Renal cortical epithelial cell (primary cell): ENCODE measurements around the gene HRK. TPM values are rescaled to one million over a fixed set of nuclear protein-coding genes. Genes with fewer than 3 reads are reported as not detected.

Experiments used
- DNase-seq: peaks from one replicate; pipeline ENCODE4 v3.0.0-alpha.2; 2011; ENCODE audit warnings: low read depth
- total RNA-seq: library from RNA; depleted of rRNA; stranded (reverse); fragments of >200 nt; gene quantifications from 2 replicates; pipeline ENCODE4 v1.2.3, GENCODE V29; 2014

Gene HRK
- total RNA-seq, 1 donor from 2014 or later: 0.05 TPM

DNA sequence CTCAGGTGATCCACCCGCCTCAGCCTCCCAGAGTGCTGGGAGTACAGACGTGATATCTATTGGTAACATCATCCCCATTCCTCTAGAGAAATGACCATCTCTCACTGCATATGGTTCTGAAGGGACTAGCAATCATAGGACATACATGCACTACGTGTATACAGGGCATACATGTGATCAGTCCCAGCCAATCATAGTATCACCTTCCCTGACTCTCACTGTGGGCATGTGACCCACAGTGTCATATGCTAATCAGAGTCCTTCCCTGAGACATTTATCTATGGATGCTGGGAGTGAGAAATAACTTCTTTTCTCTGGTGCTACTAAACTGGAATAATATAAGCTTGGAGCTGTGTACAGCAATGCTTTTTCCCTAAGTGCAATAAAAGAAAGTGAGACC lies 17.4 kb upstream of the HRK start:
- DNase-seq: no peak

DNA sequence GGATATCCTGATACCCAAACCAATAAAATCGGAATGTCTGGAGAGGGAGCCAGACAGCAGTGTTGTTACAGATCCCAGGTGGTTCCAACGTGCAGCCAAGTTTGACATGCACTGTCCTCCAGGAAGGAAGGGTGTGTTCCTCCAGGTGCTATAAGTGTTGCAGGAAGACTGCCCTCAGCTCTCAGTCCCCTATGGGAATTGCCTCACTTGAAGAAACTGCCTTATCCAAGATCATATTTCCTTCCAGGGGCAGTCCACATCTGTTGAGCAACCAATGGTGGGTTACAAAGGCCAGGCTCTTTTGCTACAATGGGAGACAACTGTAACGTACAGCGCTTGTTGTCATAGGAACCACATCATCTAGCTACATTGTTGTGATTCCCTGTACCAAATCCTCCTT lies 16.2 kb upstream of the HRK start:
- DNase-seq: no peak

DNA sequence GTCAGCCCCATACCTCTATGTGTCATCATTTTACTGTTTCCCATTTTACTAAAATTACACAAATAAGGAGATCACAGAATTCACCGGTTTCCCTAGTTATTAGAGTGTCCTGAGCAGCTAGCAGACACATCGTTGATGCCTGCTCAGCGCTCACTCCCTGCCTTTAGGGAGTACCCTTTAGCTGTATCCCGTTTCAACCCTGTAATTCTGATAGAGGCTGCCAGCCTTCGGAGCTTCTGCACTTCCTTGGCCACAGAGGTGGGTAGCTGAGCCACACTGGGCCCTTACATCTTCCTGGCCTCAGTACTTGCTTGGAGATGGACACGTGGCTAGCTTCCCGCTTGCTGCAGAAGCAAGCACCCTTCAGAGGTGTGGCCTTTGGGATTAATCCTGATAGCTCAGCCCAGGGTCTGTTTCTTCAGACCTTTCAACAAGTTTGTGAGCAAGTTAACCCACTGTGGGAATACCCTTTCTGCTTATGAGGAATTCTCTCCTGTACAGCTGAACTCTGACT lies 15.2 kb upstream of the HRK start:
- no peak for DNase-seq

DNA sequence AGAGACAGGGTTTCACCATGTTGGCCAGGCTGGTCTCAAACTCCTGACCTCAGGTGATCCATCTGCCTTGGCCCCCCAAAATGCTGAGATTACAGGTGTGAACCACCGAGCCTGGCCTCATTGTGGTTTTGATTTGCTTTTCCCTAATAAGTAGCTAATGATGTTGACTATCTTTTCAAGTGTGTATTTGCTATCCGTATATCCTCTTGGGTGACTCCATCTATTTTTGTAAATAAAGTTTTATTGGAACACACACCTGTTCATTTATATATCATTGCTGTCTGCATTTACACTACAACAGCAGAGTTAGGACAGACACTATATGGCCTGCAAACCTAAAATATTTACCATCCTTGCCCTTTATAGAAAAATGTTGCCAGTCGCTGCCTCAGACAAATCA lies 13.7 kb upstream of the HRK start:
- no peak for DNase-seq

DNA sequence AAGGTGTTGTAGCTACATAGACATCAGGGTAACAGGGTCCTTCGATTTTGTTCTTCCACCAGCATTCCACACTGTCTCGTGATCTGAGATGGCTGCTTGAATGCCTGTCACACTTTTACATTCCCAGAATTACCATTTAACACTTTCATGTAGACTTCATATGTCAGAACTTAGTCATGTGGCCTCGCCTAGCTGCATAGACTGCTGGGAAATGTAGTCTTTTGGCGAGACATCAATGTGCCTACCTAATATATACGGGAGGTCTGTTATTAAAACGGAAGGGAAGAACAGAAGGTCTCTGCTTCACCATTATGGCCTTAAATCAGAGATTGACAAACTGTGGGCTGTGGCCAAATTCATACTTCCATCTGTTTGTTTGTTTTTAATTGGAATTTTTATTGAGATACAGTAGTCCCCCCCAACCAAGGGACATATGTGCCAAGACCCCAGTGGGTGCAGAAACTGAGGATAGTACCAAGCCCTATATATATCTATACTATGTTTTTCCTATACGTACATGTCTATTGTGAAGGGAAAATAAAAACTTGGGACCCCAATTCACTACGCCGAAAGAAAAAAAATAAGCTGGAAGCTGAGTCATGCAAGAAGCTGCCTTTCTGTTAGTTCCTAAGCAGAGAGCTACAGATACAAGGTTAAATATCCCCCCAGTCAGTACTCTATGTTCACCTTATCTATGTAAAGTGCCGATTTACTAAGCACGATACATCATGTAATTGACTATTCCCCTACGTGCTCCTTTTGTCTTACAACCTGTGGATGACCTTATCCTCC lies 11.3 kb upstream of the HRK start:
- DNase-seq: no peak

DNA sequence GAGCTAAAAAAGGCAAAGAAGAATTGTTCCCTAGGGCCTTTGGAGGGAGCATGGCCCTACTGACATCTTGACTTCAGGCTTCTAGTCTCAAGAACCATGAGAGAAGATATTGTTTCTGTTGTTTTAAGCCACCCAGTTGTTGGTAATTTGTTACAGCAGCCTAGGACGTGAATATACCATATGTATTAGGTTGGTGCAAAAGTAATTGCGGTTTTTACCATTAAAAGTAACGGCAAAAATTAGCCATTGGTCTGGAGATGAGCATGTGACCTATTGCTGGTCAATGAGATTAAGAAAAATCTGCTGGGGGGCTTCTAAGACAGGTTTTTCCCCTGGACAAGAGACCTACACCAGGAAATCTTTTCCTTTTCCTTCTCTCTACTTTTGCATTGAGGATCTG lies 9.8 kb upstream of the HRK start:
- no peak for DNase-seq

DNA sequence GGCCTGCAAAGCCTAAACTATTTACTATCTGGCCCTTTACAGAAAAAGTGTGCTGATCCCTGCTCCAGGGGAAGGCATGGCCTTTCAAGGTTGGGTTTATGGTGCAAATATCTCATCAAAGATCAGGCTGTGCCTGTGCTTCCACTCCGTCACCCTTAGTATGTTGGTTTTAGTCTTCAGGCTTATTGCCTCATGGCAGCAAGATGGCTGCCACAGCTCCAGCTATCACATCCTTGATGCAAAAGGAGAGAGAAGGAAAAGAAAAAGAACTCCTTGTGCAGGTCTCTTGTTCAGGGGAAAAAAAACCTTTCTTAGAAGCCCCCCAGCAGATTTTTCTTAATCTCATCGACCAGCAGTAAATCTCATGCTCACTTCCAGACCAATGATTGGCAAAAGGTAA lies 9.1 kb upstream of the HRK start:
- no peak for DNase-seq

DNA sequence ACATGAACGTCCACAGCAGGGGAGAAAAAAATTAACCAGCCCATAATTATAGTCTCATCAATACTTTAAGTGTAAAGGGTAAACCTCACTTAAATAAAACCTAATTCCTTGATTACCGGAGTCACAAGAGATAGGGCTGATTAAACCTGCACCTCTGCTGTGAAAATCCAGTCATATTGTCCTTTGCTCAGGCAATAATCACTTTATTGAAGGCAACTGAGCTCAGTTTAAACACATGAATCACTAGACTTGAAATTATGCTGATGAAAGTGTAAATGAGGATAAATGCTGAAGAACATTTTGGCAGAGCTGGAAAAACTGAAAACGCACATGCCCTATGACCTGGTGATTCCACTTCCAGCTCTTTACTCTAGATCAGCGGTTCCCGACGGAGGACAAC lies 6.7 kb upstream of the HRK start:
- DNase-seq: no peak

DNA sequence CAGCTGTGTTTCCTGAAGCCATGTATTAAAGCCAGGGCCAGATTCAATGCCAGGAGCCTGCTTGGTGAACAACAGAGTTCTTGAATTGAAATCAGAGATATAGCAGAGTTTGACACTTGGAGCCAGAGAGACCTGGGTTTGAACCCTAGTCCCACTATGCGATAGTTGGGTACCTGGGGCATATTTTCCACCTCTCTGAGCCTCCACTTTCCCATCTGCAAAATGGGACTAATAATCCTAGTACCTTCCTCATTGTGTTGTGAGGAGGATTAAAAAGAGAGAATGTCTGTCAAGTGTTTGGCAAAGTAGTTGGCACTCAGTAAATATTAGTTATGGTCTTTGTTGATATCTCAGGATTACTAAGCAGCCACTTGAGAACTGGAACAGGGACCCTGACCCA lies 6.0 kb upstream of the HRK start:
- DNase-seq: no peak

DNA sequence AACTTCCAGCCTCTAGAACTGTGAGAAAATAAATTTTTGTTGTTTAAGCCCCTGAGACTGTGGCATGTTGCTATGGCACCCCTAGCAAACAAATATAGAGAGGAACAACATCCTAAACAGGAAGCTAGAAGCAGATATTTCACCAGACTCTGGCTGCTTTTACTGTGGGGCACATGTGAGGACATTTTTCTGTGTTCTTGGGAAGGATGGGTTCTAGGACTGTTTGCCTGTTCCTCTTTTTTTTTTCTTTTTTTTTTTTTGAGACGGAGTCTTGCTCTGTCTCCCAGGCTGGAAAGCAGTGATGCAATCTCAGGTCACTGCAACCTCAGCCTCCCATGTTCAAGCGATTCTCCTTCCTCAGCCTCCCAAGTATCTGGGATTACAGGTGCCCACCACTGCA lies 4.2 kb upstream of the HRK start:
- no peak for DNase-seq

DNA sequence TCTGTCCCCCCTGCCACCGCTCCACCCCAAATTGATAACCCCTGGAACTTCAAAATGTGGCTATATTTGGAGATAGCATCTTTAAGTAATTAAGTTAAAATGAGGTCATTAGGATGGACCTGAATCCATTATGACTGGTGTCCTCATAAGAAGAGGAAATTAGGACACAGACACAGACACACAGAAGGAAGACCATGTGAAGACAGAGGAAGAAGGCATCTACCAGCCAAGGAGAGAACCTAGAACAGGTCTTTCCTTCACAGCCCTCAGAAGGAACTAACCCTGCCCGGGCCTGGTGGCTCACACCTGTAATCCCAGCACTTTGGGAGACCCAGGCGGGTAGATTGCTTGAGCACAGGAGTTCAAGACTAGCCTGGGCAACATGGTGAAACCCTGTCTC lies 3.6 kb upstream of the HRK start:
- no peak for DNase-seq

DNA sequence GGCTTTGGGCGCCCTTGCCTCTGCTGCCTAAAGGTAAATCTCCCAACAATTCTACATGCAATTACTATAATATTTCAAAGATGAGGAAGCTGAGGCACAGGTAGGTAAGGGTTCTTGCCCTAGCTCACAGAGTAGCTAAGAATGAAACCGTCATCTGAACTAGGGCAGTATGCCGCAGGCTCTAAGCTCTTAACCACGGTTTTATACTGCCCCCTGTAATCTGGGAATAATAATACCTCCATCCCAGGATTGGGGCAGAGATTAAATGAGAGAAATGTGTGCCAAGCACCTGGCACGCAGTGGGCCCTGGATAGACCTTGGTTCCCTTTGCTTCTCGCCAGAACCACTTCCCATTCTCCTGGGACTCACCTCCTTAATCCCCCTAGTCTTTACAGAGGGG lies 1.5 kb upstream of the HRK start:
- peak; percentile 22 for DNase-seq

DNA sequence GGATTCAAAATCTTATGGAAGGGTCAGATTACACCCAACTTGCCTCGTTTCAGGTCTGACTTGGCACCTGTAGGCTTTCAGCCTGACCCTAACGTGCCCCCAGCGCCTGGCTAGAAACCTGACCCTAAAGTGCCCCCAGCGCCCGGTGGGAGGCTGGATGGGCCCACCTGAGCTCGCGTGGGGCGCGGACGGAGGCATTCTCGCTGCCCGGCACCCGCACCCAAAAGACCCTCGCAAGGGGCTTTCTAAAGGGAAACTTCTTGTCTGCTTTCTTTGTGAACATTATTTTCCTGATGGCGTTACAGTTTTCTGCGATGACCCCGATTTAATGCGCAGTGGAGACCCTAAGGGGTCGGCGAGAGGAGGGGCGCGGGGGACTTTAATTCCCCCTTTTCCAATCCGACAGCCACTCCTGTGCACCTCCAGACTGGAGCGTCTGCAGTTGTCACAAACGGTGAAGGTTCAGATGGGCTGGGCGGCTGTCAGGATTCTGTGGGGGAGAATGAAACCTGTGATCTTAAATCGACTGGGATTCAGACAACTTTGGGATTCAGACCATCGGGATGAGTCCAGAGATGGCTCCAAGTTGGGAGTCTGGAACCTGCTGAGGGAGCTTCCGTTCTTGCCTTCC lies 751 bp upstream of the HRK start:
- no peak for DNase-seq

DNA sequence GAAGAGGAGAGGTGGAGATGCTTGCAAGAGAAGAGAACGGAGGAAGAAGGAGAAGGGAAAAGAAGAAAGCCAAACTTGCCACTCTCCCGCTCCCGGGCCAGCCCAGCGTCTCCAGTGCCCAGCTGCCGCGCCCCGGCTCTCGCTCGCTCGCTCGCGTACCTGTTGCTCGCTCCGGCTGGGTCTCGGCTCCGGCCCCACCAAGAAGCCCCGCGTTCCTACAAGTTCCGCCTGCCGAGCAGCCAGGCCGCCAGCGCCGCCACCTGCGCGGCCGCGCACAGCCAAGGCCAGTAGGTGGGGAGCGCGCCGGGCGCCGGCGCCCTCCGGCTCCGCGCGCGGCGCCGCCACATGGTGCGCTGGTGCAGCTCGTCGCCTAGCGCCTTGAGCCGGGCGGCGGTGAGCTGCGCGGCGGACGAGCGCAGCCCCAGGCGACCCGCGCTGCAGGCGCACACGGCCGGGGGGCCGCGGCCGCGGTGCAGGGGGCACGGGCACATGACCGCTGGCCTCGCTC lies 370 bp downstream of the HRK start:
- no peak for DNase-seq

DNA sequence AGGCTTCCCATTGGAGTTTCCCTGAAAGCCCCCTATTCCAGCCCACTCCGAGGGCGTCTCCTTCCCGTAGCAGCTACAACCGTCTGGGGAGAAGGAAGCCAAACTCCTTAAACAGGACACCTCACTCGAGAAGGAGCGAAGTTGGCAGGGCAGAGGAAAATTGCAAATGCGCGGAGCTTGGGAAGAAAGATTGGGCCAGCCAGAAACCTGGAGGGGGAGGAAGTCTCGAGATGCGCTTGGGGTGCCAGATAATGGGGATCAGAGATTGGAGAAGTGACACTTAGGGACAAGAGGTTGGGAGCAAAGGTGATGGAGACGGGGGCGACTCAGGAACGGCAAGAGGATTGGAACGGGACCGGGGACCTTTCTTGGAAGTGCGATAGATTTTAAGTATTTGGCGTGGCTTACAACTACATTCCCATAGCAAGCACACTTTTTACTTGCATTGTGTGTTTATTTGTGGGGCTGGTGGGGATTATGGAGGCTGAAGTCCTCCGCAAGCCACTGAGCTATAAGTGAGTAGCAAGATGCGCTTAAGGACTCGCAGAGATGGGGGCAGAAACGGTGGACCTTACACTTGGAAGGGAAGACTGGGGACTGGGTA lies 926 bp downstream of the HRK start:
- DNase-seq: no peak

DNA sequence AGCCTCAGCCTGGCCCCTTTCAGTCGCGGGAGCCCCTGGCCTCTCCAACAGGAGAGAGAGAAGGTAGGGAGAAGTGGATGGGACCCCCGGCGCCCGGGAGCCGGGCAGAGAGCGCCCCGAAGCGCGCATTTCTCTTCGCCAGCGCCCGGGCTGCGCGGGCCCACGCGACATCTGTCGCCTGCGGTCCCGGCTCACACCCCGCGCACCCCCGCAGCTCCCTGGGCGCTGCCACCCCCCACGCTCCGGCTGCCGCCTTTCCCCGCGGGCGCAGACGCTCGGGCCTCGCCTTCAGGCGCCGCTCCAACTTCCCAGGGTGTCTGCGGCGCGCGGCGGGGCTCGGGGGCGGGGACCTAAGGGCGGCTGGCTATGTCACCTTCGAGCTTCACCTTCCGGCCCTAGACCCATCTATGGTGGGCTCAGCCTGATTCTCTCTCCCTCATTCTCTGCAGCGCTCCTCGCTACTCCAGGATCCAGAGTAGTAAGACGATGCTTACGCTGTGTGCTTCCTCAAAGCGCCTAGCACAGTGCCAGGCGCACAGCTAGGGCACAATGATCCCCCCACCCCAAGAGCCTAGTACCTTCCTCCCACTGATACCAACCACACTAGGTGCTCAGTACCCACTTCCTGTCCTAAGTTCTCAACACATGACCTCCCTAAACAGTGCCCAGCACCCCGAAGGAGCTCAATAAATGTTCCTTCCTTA lies 1.6 kb downstream of the HRK start:
- no peak for DNase-seq

DNA sequence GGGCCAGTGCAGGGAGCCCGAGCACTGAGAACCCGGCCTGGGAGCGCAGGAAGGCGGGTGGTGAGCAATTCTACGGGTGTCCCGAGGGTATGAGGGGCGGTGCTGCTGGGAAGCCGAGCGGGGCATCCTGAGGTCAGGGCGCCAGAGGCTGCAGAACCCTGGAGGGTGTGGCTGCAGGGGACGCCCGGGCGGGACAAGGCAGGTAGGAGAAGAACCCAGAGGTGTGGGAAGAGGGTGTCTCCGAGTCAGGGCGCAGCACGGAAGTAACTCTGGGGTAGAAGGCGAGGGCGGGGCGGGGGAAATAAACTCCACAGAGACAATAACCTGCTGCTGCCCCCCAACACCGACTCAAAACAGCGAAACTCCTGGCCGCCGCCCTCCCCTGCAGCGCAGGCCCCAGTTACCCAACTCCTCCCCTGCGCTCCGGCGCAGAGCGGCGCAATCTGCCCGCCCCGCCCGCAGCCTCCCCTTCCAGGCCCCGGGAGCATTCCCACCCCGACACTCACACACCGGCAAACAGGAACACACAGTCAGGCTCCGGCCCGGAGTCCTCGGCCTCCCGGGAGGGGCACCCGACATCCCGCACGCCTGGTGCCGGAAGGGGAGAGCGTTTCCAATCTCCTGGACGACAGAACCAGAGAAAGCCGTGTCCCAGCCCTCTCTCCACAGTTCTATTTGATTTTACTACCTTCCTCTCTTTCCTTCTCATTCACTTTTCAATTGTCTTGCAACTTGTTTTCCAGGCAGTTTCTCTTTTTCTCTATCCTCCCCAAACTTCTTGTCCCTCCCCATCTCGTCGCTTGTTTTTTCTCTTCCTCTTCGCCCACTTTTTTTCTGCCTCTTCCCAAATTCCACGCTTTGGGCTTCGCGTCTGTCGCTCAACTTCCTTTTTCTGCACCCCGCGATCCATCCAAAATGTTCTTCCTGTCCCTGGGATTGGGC lies 2.4 kb downstream of the HRK start:
- DNase-seq: no peak

DNA sequence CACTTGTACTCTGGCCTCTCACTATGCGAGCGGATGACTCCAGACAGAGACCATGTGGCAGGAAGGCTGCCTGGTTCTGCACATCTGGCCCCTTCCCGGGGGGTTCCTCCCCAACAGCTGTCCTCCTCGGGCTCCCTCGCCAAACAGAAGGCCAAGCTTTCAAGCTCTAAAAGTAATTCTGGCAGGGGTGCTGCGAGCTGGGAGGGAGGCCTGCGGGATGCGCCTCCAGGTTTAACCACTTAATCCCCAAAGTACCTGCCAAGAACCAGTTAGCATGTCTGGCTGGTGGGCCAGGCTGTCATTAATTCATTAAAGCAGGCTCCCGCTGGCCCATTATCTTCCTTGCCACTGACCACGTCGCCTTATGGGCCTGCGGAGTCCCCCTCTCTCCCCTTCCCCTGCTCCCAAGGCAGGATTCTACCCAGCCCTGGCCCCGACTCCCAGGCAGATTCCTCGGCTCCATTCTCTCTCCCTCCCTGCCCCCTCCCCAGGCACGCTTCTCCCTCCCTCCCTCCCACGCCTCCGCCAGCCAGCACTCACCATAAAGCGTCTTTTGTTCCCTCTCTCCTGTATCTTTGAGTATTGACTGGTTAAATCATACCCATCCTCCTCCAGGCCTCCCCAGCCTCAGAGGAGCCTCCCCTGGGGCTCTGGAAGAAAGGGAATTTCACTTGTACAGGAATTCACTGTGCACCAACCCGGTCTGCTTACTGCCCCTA lies 4.9 kb downstream of the HRK start:
- no peak for DNase-seq

DNA sequence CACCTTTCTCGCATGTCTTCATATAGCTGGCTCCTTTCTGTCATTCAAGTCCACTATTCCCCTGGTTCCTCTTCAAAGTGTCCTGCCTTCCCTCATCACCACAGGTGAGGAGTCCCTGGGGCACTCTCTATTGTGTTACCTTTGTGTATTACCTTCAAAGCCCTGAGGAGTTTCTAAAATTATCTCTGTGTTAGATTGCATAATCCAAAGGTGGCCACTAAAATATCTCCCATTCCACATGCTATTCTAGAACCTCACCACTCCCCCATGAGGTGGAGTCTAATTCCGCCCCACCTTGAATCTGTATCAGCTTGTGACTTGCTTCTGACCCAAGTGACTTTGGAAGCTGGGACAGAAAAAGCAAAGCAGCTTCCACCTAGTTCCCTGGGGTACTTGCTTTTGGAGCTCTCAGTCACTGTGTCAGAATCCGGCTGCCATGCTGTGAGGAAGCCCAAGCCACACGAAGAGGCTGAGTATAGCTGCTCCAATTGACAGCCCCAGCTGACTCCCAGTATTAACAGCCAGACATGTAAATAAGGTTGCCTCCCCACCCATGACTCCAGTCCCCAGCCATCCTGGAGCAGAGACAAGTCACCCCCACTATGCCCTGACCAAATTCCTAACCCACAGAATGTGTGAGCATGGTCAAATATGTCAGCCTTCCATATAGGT lies 6.8 kb downstream of the HRK start:
- no peak for DNase-seq

DNA sequence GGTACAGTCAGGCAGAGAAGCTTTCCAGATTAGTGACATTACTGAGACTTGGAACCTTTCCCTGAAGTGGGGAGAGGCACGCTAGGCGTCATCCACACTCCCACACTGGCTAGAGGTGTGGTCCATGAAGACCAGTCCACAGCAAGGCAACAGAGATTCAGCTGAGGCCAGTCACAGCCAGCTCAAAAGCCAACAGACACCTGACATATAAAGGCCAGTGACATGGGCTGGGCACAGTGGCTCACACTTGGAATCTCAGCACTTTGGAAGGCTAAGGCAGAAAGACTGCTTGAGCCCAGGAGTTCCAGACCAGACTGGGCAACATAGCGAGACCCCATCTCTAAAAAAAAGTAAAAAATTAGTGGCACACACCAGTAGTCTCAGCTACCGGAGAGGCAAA lies 10.9 kb downstream of the HRK start:
- DNase-seq: no peak
